GM18502 (cell line): ENCODE results near the gene ZBTB39.
"Not testable (repeated sequence)": the region's sequence is repeated elsewhere in the genome, so short reads cannot be mapped to it uniquely, and the experiment has no call there.

Experiments
- ATAC-seq: cut with Tn5 transposase; IDR thresholded peaks from one replicate; pipeline ENCODE4 v1.9.1; 2021; ENCODE audit warnings: mild to moderate bottlenecking; ENCODE audit not compliant: unreplicated experiment, poor library complexity

ZBTB39 gene

GRCh38 chr12:57003395-57003794 lies 3.0 kb downstream of the ZBTB39 start:
- no peak for ATAC-seq

GRCh38 chr12:57001448-57001906 lies 4.9 kb downstream of the ZBTB39 start:
- no peak for ATAC-seq

DNA sequence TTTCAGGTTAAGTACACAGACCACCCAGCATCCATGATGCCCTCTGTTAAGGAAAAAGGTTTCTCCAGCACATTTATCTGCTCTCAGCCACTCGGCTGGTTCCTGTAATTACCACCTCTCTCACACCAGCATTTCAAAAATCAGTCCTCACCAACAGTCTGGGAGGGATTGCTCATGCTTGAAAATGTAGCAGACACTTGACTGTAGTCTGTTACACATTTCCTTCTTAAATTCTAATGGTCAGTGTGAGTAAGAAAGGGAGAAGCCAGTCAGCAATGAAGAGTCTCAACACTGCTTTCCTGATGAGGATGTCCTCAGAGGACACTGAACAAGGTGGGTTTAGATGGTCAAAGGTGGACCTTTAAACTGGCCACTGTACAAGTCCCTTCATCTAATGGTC lies 6.0 kb downstream of the ZBTB39 start:
- no peak for ATAC-seq

- ATAC-seq = no peak
These were observed 6.9 kb downstream of the ZBTB39 start for GRCh38 chr12:56999456-56999855.

DNA sequence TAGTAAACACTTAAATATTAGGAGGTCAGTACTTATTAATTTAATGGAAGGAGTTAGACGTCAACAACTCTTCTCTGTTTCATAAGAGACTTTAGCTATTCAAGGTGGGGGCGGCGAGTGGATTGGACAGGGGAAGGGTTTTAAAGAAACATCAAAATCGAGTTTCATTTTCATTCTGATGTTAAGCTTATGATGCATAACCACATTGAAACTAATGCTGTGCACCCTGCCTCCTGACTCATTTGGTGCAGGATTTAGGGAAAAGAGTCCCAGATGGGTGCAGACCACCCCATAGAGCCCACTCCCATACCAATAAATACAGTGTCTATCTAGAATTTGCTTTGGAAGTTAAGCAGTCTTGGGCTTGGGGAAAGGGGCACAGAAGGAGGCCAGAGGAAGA lies 7.4 kb downstream of the ZBTB39 start:
- ATAC-seq = peak; percentile 86

GRCh38 chr12:56998316-56998715 lies 8.0 kb downstream of the ZBTB39 start:
- no peak for ATAC-seq

GRCh38 chr12:56996793-56997545 lies 9.4 kb downstream of the ZBTB39 start:
- ATAC-seq = no peak

GRCh38 chr12:56995930-56996496 lies 10.3 kb downstream of the ZBTB39 start:
- ATAC-seq = no peak

GRCh38 chr12:56995201-56995929 lies 11.0 kb downstream of the ZBTB39 start:
- no peak for ATAC-seq

DNA sequence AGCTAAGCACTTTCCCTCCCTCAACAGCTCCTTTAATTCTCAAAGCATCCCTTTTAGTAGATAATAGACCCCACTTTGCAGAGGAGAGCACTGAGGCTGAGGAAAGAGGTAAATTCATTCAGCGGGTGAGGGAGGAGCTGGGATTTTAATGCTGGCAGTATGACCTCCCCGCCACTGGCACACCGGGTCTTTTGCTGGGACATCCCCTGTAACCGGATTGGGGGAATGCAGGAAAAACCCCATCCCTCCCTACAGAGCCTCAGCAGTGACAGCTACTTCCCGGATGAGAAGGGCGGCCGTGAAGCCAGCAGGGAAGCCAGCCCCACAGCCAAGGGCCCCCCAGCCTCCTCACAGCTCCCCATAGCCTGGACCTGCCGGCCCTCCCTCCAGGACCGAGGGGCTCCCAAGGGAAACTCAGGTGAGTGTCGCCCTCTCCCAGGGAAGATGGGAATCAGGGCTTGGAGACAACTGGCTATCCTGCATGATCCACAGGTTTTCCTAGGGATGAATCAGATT lies 12.1 kb downstream of the ZBTB39 start:
- ATAC-seq = no peak

- ATAC-seq = no peak
These were observed 13.0 kb downstream of the ZBTB39 start for GRCh38 chr12:56993346-56993745.

DNA sequence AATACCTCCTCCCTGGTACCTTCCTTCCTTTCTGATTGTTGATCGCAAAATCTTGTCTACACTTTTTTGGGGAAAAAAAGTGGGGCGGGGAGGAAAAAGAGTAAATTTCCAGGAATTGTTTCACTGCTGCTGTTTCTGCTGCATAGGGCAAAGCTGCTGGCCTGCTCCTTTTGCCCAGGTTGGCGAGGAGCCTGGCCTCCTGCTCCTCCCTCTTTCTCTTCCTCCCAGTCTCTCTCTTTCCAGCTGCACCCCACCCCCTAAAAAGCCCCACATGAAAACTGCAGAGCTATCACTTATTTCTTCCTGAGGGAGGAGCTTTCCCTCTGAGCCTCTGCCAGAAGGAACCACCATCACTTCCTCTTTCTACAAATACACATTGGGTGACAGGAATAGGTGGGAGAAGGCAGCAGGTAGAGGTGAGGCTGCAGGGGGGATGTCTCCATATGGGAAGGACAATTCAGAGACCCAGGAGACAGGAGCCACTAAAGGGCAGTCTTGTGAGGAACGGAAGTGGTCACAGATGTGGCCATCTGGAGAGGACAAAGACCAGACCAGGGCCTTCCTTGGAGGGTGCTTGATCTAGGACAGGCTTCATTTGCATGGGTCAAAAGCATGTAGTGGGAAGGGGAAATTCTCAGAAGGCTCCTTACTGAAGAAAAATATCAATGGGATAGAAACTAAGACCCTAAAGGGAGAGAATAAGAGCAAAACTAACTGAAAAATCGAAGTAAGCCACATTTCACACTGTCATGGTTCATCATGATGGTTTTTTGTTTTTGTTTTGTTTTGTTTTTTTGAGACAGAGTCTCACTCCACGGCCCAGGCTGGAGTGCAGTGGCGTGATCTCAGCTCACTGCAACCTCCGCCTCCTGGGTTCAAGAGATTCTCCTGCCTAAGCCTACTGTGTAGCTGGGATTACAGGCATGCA lies 14.8 kb downstream of the ZBTB39 start:
- no peak for ATAC-seq

GRCh38 chr12:56990648-56991318 lies 15.6 kb downstream of the ZBTB39 start:
- no peak for ATAC-seq

DNA sequence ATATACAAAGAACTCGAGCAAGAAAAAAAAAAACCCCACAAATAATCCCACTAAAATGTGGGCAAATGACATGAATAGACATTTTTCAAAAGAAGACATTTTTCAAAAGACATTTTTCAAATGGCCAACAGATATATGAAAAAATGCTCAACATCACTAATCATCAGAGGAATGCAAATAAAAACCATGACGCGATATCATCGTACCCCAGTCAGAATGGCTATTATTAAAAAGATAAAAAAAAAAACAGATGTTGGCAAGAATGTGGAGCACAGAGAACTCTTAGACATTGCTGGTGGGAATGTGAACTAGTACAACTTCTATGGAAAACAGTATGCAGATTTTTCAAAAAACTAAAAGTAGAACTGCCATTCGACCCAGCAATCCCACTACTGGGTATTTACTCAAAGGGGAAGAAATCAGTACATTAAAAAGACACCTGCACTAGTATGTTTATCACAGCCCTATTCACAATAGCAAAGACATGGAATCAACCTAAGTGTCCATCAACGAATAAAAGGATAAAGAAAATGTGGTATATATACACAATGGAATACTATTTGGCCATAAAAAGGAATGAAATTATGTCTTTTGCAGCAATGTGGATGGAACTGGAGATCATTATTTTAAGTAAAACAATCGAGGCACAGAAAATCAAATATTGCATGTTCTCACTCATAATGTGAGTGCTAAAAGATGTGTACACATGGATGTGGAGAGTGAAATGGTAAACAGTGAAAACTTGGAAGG lies 16.3 kb downstream of the ZBTB39 start:
- no peak for ATAC-seq

DNA sequence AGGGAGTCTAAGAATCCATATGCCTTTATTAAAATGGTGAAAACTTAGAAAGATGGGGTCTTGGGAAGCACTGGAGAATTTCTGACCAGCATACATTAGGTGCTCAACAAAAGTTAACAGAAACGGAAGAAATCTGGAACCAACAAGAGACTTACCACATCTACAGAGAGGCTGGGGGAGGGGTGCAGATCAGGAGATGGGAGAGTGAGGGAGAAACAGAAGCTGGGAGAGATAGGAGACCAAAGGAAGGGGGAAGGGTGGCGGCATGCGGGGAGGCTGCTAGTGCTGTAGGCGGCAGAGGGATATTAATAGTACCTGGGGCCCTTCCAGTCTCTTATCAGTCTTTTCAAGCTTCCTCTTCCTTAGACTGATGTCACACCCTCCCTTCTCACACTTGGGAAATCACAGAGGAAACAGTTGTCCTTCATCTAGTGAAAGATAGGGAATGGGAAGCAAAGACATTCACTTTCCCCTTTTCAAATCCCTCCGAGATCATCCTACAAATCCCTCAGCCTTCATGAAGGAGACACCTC lies 18.1 kb downstream of the ZBTB39 start:
- no peak for ATAC-seq

- peak; percentile 69 for ATAC-seq
These were observed 18.7 kb downstream of the ZBTB39 start for GRCh38 chr12:56987551-56988053.

- ATAC-seq = no peak
These were observed 19.3 kb downstream of the ZBTB39 start for GRCh38 chr12:56987011-56987410.

DNA sequence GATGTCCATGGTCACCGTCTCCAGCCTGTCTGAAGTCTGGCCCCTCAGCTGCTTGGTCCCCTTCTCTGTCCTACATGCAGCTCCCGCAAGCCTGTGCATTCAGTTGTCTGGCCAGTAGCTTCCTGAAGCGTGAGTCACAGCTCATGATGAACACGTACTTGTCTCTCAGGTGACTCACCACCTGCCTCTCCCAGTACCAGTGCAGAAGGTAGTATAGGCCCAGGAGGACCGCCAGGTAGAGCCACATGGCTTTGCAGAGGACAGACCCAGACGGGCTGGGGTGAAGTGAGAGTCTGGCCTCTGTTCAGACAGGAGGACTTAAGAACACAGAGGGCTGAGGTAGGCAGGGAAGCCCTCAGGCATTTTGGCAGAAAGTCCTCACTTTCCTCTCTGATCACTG lies 20.6 kb downstream of the ZBTB39 start:
- not testable (repeated sequence) for ATAC-seq
